ENCODE data around the gene KSR2. TPM values are rescaled to one million over a fixed set of nuclear protein-coding genes. Genes with fewer than 3 reads are reported as not detected.

KSR2 gene
- total and polyA plus RNA-seq, 2 of the 13 experiments (the other 11 are each of a cell fraction or from before 2014, with no cell fraction given), result 0.02 TPM; not detected in 1

GRCh38 chr12:117518594-117519270 lies 450.1 kb downstream of the KSR2 start (continued):
- TF ChIP-seq ZNF142 (CRISPR knock-in tag; IDR thresholded peaks at IDR 0.05) (no peak), CBX2 (IDR thresholded peaks at IDR 0.05; ENCODE audit: low read depth, low read length) (no peak), CBX2 (CRISPR knock-in tag; IDR thresholded peaks at IDR 0.05; ENCODE audit: low read depth) (no peak), ATF2 (CRISPR knock-in tag; IDR thresholded peaks at IDR 0.05) (no peak), CEBPG (CRISPR knock-in tag; IDR thresholded peaks at IDR 0.05) (no peak), ZSCAN21 (CRISPR knock-in tag; IDR thresholded peaks at IDR 0.05; ENCODE audit: borderline replicate concordance) (no peak), AFF4 (CRISPR knock-in tag; IDR thresholded peaks at IDR 0.05) (no peak), CEBPB (IDR thresholded peaks at IDR 0.05; ENCODE audit: borderline replicate concordance, low read depth, low read length) (no peak), ZEB1 (IDR thresholded peaks at IDR 0.05; ENCODE audit: insufficient replicate concordance, low read depth) (peak; percentile 25), ZNF260 (CRISPR knock-in tag; IDR thresholded peaks at IDR 0.05; ENCODE audit: borderline replicate concordance, low read depth) (no peak), SNAI1 (CRISPR knock-in tag; IDR thresholded peaks at IDR 0.05; ENCODE audit: borderline replicate concordance) (no peak)
- TF ChIP-seq, protein P1, sequence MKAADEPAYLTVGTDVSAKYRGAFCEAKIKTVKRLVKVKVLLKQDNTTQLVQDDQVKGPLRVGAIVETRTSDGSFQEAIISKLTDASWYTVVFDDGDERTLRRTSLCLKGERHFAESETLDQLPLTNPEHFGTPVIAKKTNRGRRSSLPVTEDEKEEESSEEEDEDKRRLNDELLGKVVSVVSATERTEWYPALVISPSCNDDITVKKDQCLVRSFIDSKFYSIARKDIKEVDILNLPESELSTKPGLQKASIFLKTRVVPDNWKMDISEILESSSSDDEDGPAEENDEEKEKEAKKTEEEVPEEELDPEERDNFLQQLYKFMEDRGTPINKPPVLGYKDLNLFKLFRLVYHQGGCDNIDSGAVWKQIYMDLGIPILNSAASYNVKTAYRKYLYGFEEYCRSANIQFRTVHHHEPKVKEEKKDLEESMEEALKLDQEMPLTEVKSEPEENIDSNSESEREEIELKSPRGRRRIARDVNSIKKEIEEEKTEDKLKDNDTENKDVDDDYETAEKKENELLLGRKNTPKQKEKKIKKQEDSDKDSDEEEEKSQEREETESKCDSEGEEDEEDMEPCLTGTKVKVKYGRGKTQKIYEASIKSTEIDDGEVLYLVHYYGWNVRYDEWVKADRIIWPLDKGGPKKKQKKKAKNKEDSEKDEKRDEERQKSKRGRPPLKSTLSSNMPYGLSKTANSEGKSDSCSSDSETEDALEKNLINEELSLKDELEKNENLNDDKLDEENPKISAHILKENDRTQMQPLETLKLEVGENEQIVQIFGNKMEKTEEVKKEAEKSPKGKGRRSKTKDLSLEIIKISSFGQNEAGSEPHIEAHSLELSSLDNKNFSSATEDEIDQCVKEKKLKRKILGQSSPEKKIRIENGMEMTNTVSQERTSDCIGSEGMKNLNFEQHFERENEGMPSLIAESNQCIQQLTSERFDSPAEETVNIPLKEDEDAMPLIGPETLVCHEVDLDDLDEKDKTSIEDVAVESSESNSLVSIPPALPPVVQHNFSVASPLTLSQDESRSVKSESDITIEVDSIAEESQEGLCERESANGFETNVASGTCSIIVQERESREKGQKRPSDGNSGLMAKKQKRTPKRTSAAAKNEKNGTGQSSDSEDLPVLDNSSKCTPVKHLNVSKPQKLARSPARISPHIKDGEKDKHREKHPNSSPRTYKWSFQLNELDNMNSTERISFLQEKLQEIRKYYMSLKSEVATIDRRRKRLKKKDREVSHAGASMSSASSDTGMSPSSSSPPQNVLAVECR (CRISPR knock-in tag; IDR thresholded peaks at IDR 0.05; ENCODE audit: borderline replicate concordance), result no peak
- TF ChIP-seq, protein P2, sequence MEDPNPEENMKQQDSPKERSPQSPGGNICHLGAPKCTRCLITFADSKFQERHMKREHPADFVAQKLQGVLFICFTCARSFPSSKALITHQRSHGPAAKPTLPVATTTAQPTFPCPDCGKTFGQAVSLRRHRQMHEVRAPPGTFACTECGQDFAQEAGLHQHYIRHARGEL (CRISPR knock-in tag; IDR thresholded peaks at IDR 0.05), result no peak

Measured in HepG2 (cell line).